Stimulated activated CD8-positive, alpha-beta memory T cell treated with anti-CD3 and anti-CD28 coated beads, Interleukin-4, amount 100 ng/mL, for 48 hours (primary cell): Measurements from ENCODE around the gene KRT5.

Source experiments
- DNase-seq: peaks from one replicate; pipeline ENCODE4 v3.0.0-alpha.2; 2020

Gene KRT5

DNA sequence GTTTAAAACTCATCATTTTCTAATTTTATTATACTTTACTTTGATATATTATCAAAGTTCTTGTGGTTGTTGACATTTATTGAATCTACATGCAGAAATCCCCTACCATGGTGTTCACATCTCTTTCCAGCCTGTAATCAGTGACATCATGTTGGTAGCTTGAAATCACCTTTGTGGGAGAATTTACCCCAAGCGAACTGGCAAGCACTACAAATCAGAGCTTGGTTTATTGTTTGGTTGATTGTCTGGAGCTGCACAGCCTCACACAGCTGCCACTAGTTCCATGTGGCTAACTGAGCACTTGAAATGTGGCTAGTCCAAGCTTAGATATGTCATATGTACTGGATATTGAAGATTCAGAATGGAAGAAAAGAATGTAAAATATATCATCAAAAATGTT is 15.4 kb upstream of the KRT5 start:
- no peak for DNase-seq

- no peak for DNase-seq
These were observed 14.3 kb upstream of the KRT5 start for GRCh38 chr12:52534482-52534881.

GRCh38 chr12:52533686-52534470 is 13.7 kb upstream of the KRT5 start:
- no peak for DNase-seq

- no peak for DNase-seq
These were observed 12.4 kb upstream of the KRT5 start for GRCh38 chr12:52532636-52533035.

DNA sequence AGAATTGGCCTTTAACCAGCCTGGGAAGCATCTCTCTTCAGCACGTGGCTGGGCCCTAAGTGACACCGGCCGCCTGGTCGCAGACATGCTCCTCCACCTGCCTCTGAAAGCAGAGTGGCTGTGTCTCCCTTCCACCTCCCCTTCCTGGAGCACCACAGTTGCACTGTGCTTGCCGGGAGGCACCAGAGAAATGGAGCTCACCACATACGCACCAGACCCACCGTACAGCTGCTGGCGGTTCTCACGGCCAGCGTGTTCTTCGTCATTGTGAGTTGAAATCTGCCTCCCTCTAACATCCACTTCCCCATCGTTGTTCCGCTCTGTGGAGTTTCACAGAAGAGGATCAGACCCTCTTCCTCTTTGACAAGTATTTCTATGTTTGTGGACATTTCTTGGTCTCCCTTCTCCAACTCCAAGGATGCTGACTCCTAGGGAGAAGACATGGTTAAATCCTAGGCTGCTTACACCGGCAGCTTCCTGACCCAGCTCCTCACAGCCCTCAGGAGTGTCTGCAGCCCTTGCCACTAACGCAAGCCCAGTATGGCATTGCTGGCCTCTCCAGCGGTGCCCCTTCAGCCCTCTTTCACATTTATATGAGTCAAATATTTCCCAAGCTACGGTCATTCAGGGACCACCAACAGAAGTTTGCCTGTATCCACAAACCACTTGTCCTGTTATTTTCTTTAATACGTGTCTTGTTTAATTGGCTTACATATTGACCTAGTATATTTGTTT is 11.5 kb upstream of the KRT5 start:
- DNase-seq: no peak

- DNase-seq: no peak
These were observed 10.7 kb upstream of the KRT5 start for GRCh38 chr12:52530905-52531304.

- no peak for DNase-seq
These were observed 10.2 kb upstream of the KRT5 start for GRCh38 chr12:52530366-52530765.

DNA sequence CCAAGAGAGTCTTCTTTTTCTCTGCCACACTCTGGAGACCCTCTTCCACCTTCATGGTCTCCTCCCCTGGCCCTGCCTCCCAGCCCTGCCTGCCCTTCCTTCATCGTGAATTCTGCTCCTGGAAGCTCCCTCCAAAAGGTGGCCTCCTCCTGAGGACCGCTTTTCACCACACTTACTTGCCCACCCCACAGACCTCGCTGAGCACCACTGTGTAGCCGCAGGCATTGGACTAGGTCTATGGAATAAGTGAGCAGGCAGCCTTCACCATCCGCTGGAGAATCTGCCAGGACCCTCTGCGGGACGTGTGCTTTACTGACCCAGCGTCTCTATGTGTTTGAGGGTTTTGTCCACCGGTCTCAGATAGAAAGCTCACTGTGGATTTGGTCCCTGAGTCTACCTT is 9.7 kb upstream of the KRT5 start:
- no peak for DNase-seq

DNA sequence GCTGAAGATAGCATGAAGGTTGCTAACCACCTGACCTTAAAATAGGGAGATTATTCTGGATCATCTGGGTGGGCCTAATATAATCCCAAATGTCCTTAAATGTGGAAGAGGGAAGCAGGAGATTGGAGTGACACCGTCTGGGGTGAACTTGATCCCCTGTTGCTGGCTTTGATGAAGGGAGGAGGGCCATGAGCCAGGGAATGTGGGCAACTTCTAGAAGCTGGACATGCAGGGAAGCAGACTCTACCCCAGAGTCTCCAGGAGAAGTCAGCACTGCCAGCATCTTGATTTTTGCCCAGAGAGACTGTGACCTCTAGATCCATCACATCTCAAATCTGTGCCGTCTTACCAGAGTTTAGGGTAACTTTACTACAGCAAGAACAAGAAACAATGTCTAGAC is 9.2 kb upstream of the KRT5 start:
- no peak for DNase-seq

DNA sequence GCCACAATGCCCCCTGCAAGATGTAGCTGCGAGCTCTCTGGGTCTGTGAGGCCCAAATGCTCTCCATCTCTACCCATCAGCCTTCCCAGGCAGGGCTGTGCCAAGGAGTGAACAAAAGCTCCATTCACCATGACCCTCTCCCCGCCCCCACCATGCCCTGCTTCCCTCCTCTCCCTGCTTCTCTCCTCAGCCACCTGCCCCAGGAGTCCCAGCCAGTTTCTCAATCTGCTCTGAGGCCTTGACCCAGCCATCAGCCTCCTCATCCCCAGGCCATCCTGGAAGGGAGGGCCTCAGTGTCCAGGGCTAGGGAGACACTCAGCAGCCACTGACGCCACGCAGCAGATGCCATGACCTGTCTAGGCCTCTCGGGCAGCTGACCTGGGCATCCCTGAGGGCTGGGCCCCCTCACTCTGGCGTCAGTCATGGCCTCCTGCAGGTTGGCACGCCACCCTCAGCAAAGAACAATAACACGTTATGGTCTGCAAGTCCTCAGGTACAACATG is 8.5 kb upstream of the KRT5 start:
- DNase-seq: no peak

GRCh38 chr12:52527121-52527800 is 7.1 kb upstream of the KRT5 start:
- DNase-seq: peak; percentile 12

- no peak for DNase-seq
These were observed 6.3 kb upstream of the KRT5 start for GRCh38 chr12:52526511-52526951.

- peak; percentile 20 for DNase-seq
These were observed 5.7 kb upstream of the KRT5 start for GRCh38 chr12:52525661-52526499.

- no peak for DNase-seq
These were observed 4.9 kb upstream of the KRT5 start for GRCh38 chr12:52524898-52525591.

DNA sequence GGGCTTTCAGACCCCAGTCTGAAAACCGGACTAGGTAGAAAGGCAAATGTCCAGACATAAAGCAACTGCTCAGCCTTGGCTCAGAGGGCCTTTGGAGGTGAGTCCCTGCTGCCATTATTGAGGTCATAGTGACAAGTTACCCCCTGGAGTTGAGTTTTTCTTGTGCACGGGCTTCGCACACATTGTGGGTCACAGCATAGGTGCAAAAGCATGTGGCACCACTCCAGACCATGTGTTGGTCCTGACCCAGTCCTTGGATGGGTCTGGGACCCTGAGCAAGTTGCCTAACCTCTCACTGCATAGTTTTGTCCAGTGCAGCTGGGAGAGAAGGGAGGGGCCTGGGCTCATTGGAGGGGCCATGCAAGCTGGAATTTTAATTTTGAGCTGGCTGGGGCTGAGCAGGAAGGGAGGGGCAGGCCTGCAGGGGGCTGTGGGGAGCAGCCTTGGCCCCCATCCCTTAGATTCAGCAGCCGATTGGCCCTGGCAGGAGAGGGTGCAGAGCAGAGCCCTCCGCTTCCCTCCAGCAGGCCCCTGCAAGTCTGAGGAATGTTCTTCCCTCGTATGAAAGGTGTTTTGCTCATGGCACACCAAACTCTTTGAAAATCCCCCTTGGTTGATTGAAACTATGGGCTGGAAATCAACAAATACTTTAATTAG is 4.2 kb upstream of the KRT5 start:
- DNase-seq: no peak

DNA sequence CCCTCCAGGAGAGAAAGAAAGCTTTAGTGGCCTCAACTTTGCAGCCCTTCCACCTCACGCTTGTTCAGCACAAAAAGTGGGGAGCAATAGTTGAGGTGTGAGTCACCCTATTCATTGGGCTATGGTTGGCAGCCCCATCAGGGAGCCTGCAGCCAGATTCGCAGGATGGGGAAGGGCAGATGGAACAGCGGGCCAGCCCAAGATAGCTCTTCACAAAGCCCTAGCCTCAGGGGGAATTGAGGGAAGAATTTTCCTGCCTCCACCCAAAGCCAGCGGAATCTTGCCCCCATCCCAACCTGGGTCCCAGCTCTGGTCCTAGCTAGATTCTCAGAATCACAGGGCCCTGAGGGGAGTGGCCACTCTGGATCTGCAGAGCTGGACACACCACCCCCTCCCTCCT is 3.6 kb upstream of the KRT5 start:
- peak; percentile 16 for DNase-seq

DNA sequence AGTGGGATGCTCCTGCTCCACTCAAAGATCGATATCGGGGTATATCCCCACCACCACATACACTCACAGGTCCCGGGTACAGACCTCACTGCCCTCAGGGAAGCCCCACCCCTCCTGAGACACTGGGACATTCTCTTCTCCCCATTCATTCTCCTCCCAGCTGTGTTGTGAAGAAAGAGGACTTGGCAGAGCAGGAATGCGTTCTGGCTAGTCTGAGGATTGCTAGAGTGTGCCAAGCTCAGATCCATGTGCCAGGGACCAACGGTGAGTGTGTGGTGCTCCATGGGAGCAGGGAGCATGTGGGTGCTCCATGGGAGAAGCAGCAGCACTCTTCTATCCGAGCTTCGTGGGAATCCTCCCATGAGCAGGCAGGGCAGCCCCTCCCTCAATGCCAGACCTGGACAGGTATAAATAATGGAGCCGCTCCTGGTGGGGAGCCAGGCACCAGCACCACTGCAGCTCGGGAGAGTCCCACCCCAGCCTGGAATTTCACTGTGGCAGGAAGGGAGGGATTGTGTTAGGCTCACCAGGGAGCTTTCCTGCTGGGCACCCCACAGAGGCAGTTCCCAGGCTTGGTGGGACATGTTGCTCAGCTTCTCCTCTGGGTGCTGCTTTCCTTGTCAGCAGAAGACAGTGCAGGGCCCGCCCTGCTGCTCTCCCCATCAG is 2.3 kb upstream of the KRT5 start:
- peak; percentile 13 for DNase-seq

DNA sequence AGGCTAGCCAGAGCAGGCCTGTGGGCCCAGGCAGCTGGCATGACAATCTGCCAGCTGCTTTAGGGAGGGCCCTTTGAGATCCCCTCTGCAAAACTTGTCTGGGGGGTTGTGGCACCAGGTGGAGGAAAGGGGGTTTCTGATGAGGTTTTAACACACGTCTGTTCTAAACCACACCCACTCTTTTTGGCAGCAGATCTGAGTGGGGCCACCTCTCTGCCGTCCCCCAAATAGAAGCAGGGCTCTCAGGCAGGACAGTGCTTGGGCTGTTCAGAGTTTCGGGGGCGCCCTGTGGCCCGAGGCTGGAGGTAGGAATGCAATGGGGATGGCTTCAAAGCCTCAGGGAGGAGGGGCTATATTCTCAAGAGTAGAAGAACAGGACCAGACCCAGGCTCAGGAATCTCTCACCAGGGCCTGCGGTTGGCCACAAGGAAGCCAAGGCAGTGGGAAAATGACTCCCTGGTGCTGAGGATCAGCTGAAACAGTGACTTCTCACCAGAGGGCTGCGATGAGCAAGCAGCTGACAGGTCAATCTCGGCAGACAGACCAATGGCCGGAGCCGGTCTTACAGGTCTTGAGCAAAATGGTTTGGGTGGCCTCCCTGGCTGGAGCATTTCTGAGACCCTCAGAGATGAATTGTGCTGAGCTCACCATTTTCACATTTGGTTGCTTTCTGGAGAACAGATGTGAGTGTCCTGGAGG is 1.5 kb upstream of the KRT5 start:
- DNase-seq: peak; percentile 17

- peak; percentile 7 for DNase-seq
These were observed 977 bp upstream of the KRT5 start for GRCh38 chr12:52521175-52521567.

DNA sequence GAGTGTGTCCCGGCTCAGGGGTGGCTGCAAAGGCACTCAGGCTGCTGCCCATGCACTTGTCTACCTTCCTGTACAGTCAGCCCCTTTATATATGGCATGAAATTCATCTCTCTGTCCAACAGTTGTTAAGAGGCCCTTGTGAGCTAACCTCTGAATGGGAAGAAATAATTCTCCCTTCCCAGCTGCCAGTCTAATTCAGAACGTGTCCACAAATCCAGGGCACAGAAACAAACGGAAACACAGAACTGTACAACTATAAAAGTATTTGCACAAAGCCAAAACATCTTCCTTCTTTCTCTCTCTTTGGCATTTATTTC is 849 bp downstream of the KRT5 start:
- DNase-seq: no peak
